GM23338 (cell line): Measurements from ENCODE around the gene OR1M1. TPM values are rescaled to one million over a fixed set of nuclear protein-coding genes. Genes with fewer than 3 reads are reported as not detected.

Source experiments
- ATAC-seq: fragments of 200-7000 bp; cut with Tn5 transposase; 3 replicates; pipeline ENCODE4 v1.9.1; 2020
- DNase-seq: peaks from one replicate; pipeline ENCODE4 v3.0.0-alpha.2; 2015; ENCODE audit warnings: low spot score
- H2AFZ ChIP-seq: fragments of 200-600 bp; sonication (generic); 2 replicates; pipeline ENCODE4 v1.8.0; 2016; ENCODE audit warnings: antibody characterized with exemption, mild to moderate bottlenecking, moderate library complexity
- H3F3A ChIP-seq: fragments of 200-600 bp; sonication (generic); replicated peaks from 2 replicates; pipeline ENCODE4 v1.8.0; 2017; ENCODE audit warnings: antibody characterized with exemption, mixed run types, low read depth
- H3K27ac ChIP-seq: fragments of 200-600 bp; sonication (generic); 2 replicates; pipeline ENCODE4 v1.6.1; 2016; ENCODE audit warnings: low read depth
- H3K27me3 ChIP-seq: fragments of 200-600 bp; sonication (generic); 2 replicates; pipeline ENCODE4 v1.8.0; 2016; ENCODE audit warnings: mild to moderate bottlenecking, mixed run types, moderate library complexity; ENCODE audit not compliant: insufficient read depth
- H3K36me3 ChIP-seq: fragments of 200-600 bp; sonication (generic); 2 replicates; pipeline ENCODE4 v1.8.0; 2016; ENCODE audit warnings: mild to moderate bottlenecking; ENCODE audit not compliant: insufficient read depth
- H3K4me1 ChIP-seq: fragments of 200-600 bp; sonication (generic); 2 replicates; pipeline ENCODE4 v1.8.0; 2016; ENCODE audit warnings: mild to moderate bottlenecking, moderate library complexity; ENCODE audit not compliant: insufficient read depth
- H3K4me2 ChIP-seq: fragments of 200-600 bp; sonication (generic); 2 replicates; pipeline ENCODE4 v1.7.1; 2017; ENCODE audit warnings: mixed run types
- H3K4me3 ChIP-seq: fragments of 200-600 bp; sonication (generic); 2 replicates; pipeline ENCODE4 v1.6.1; 2016; ENCODE audit warnings: mixed run types
- H3K79me2 ChIP-seq: fragments of 200-600 bp; sonication (generic); replicated peaks from 2 replicates; pipeline ENCODE4 v1.8.0; 2017; ENCODE audit warnings: mild to moderate bottlenecking; ENCODE audit not compliant: insufficient read depth
- H3K9me2 ChIP-seq: fragments of 200-600 bp; sonication (generic); 2 replicates; pipeline ENCODE4 v1.8.0; 2017; ENCODE audit not compliant: insufficient read depth
- H4K20me1 ChIP-seq: fragments of 200-600 bp; sonication (generic); replicated peaks from 2 replicates; pipeline ENCODE4 v1.8.0; 2017; ENCODE audit warnings: mild to moderate bottlenecking; ENCODE audit not compliant: insufficient read depth
- H3K27ac Mint-ChIP-seq: 2 replicates; pipeline ENCODE4 v1.8.0; 2020; ENCODE audit warnings: inconsistent platforms, mild to moderate bottlenecking, moderate library complexity, mixed read lengths
- H3K27me3 Mint-ChIP-seq: 3 replicates; pipeline ENCODE4 v1.8.0; 2022; ENCODE audit warnings: low read depth, mild to moderate bottlenecking, moderate library complexity, mixed read lengths, inconsistent platforms; ENCODE audit not compliant: insufficient read depth, poor library complexity
- H3K36me3 Mint-ChIP-seq: 3 replicates; pipeline ENCODE4 v1.8.0; 2021; ENCODE audit warnings: low read depth, mild to moderate bottlenecking, inconsistent platforms, moderate library complexity, mixed read lengths
- H3K4me1 Mint-ChIP-seq: 3 replicates; pipeline ENCODE4 v1.8.0; 2020; ENCODE audit warnings: mild to moderate bottlenecking, inconsistent platforms, mixed read lengths
- H3K4me3 Mint-ChIP-seq: 3 replicates; pipeline ENCODE4 v1.8.0; 2021; ENCODE audit warnings: moderate library complexity, mild to moderate bottlenecking, inconsistent platforms, mixed read lengths
- H3K9me3 Mint-ChIP-seq: 3 replicates; pipeline ENCODE4 v1.8.0; 2020; ENCODE audit warnings: moderate library complexity, mild to moderate bottlenecking, inconsistent platforms, mixed read lengths
- CTCF ChIP-seq, 2 experiments: fragments of 200-600 bp in 1 of 2; sonication (generic) in 1 of 2; conservative IDR thresholded peaks; 2 replicates each; pipeline versions ENCODE4 v1.5.1 to v1.6.1; 2016 to 2017; ENCODE audit warnings: antibody characterized with exemption in 2 of 2, low read depth in 2 of 2, mild to moderate bottlenecking in 2 of 2, moderate library complexity in 1 of 2
- ETS1 ChIP-seq: IDR thresholded peaks from 2 replicates; pipeline ENCODE4 v1.6.1; 2016; ENCODE audit warnings: antibody characterized with exemption
- JUNB ChIP-seq: IDR thresholded peaks from one replicate; pipeline ENCODE4 v1.6.1; 2016; ENCODE audit warnings: antibody characterized with exemption; ENCODE audit not compliant: unreplicated experiment
- NANOG ChIP-seq: IDR thresholded peaks from 2 replicates; pipeline ENCODE4 v1.6.1; 2016; ENCODE audit warnings: antibody characterized with exemption, borderline replicate concordance
- POLR2AphosphoS5 ChIP-seq: IDR thresholded peaks from 2 replicates; pipeline ENCODE4 v1.6.1; 2016; ENCODE audit warnings: antibody characterized with exemption, low read depth
- STAT1 ChIP-seq: IDR thresholded peaks from one replicate; pipeline ENCODE4 v1.6.1; 2016; ENCODE audit warnings: antibody characterized with exemption; ENCODE audit not compliant: unreplicated experiment
- ZNF331 ChIP-seq: fragments of 250-450 bp; sonication (Bioruptor Pico); IDR thresholded peaks from 2 replicates; pipeline ENCODE4 v1.5.0; 2020; ENCODE audit warnings: low read depth, mild to moderate bottlenecking, moderate library complexity
- ZNF462 ChIP-seq: fragments of 250-450 bp; sonication (Bioruptor Pico); IDR thresholded peaks from 2 replicates; pipeline ENCODE4 v1.5.0; 2020; ENCODE audit warnings: mild to moderate bottlenecking, moderate library complexity
- polyA plus RNA-seq: library from polyadenylated mRNA; unstranded; fragments of >200 nt; fragmentation: Nextera tagmentation; extraction: Ambion mirVana; gene quantifications from 2 replicates; pipeline ENCODE4 v1.2.1, GENCODE V29; 2016
- total RNA-seq: library from RNA; depleted of rRNA; stranded (reverse); fragments of >200 nt; shearing (Covaris generic); gene quantifications from 2 replicates; pipeline ENCODE4 v1.2.3, GENCODE V29; 2014

The OR1M1 gene
- total and polyA plus RNA-seq, 2 experiments from 2014 or later: not detected

GRCh38 chr19:9078651-9079050, 8.2 kb upstream of the OR1M1 start (continued):
- TF ChIP-seq ZNF462: no peak
- no peak for TF ChIP-seq NANOG
- TF ChIP-seq STAT1: no peak
- no peak for TF ChIP-seq CTCF (conservative IDR thresholded peaks at IDR 0.05; ENCODE audit: low read depth in 2 of 2)
- TF ChIP-seq ZNF331: no peak
- no peak for TF ChIP-seq POLR2AphosphoS5
- no peak for TF ChIP-seq JUNB

- peaks cover 6% of the 10 kb centered on the region for H3K27me3 Mint-ChIP-seq
- Histone ChIP-seq H3K4me1 (no peaks in the 10 kb centered on the region), H3F3A (no peaks in the 10 kb centered on the region), H3K4me2 (no peak within 1 kb of the TSS), H4K20me1 (no peaks in the 10 kb centered on the region), H3K27ac (no peak within 1 kb of the TSS), H3K36me3 (no peaks in the 10 kb centered on the region), H2AFZ (no peak within 1 kb of the TSS), H3K27me3 (no peaks in the 10 kb centered on the region), H3K9me2 (no peaks in the 10 kb centered on the region), H3K79me2 (no peaks in the 10 kb centered on the region), H3K4me3 (no peak within 1 kb of the TSS)
- peaks cover 96% of the 10 kb centered on the region for H3K9me3 Mint-ChIP-seq
- peaks cover 29% of the 10 kb centered on the region for H3K36me3 Mint-ChIP-seq
- H3K27ac Mint-ChIP-seq: no peak within 1 kb of the TSS
- ATAC-seq (no peak), DNase-seq (no peak)
- no peak within 1 kb of the TSS for H3K4me3 Mint-ChIP-seq
- TF ChIP-seq ETS1 (no peak), ZNF331 (no peak)
- H3K4me1 Mint-ChIP-seq: no peaks in the 10 kb centered on the region
Observed at GRCh38 chr19:9107375-9107774, 20.5 kb downstream of the OR1M1 start, which contains the start of gene OR7G2. Gene OR7G2, minus strand, starts transcription at chr19:9107475. Its CDS starts 4,232 bp downstream, at chr19:9103243.
